ENCODE results near the gene GNL1.
"Not testable (repeated sequence)": the region's sequence is repeated elsewhere in the genome, so short reads cannot be mapped to it uniquely, and the experiment has no call there.

DNA sequence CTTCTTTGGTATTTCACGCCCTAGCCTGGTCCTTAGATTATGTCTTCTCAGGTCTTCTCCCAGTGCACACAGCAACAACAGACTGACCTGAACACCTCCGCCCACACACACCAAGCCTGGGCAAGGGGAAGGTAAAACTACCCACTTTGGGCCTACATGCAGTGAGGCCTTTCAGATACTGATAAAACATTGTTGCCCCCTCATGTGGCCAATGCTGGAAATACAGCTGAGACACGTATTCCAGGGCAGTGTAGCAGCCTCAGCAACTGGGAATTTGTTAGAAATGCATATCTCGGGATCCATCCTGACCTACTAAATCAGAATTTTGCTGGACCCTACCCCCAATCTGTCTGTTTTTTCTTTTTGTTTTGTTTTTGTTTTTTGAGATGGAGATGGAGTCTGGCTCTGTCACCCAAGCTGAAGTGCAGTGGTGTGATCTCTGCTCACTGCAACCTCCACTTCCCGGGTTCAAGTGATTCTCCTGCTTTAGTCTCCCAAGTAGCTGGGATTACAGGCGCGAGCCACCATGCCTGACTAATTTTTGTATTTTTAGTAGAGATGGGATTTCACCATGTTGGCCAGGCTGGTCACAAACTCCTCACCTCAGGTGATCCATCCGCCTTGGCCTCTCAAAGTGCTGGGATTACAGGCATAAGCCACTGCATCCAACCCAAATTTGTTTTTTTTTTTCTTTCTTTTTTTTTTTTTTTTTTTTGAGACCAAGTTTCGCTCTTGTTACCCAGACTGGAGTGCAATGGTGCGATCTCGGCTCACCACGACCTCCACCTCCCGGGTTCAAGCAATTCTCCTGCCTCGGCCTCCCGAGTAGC is 41.2 kb upstream of the GNL1 start:
- TF ChIP-seq, protein P1, sequence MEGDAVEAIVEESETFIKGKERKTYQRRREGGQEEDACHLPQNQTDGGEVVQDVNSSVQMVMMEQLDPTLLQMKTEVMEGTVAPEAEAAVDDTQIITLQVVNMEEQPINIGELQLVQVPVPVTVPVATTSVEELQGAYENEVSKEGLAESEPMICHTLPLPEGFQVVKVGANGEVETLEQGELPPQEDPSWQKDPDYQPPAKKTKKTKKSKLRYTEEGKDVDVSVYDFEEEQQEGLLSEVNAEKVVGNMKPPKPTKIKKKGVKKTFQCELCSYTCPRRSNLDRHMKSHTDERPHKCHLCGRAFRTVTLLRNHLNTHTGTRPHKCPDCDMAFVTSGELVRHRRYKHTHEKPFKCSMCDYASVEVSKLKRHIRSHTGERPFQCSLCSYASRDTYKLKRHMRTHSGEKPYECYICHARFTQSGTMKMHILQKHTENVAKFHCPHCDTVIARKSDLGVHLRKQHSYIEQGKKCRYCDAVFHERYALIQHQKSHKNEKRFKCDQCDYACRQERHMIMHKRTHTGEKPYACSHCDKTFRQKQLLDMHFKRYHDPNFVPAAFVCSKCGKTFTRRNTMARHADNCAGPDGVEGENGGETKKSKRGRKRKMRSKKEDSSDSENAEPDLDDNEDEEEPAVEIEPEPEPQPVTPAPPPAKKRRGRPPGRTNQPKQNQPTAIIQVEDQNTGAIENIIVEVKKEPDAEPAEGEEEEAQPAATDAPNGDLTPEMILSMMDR (IDR thresholded peaks at IDR 0.05), result peak; percentile 80
- not testable (repeated sequence) for TF ChIP-seq EZH2 (IDR thresholded peaks at IDR 0.05; ENCODE audit: borderline replicate concordance, insufficient read depth, low read depth, low read length, poor library complexity, severe bottlenecking)

All from B cell (primary cell).